ENCODE results near the gene KCNN2.

DNA sequence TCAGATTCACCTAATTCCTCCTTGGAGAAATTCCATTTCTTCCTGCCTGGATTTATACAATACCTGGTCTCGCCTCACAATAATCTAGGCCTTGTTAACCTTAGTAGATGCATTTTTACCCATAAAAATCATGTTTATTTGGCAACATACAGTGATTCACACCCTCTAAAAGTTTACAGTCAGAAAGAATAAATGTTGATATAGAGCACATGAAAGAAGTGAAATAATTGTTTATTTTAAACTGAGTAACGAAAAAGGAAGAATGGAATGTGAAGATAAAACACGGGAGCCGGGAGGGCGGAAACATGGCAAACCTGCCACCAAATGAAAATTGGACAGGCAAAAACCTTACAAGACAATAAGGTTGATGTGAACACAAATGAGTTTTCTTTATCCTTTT lies 28.9 kb upstream of the KCNN2 start:
- TF ChIP-seq EZH2 (IDR thresholded peaks at IDR 0.05; ENCODE audit: low read depth): no peak
- TF ChIP-seq, protein P1, sequence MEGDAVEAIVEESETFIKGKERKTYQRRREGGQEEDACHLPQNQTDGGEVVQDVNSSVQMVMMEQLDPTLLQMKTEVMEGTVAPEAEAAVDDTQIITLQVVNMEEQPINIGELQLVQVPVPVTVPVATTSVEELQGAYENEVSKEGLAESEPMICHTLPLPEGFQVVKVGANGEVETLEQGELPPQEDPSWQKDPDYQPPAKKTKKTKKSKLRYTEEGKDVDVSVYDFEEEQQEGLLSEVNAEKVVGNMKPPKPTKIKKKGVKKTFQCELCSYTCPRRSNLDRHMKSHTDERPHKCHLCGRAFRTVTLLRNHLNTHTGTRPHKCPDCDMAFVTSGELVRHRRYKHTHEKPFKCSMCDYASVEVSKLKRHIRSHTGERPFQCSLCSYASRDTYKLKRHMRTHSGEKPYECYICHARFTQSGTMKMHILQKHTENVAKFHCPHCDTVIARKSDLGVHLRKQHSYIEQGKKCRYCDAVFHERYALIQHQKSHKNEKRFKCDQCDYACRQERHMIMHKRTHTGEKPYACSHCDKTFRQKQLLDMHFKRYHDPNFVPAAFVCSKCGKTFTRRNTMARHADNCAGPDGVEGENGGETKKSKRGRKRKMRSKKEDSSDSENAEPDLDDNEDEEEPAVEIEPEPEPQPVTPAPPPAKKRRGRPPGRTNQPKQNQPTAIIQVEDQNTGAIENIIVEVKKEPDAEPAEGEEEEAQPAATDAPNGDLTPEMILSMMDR (conservative IDR thresholded peaks at IDR 0.05): no peak

Data from PC-9 (cell line).